GM10266 (cell line): ENCODE results near the gene CLIC3.

ENCODE experiments used
- DNase-seq: peaks from one replicate; pipeline ENCODE4 v3.0.0; 2012; ENCODE audit errors: extremely low spot score
- CTCF ChIP-seq: IDR thresholded peaks from 2 replicates; pipeline ENCODE4 v1.5.1; 2012; ENCODE audit warnings: mild to moderate bottlenecking, low read depth; ENCODE audit not compliant: control insufficient read depth, insufficient read depth; ENCODE audit errors: missing control alignments

CLIC3 gene

GRCh38 chr9:136951541-136952320 is 44.6 kb downstream of the CLIC3 start, which contains the start of gene LCN12:
Gene LCN12 (plus strand): TSS chr9:136952273. CDS start chr9:136952328, 55 bp downstream.
- TF ChIP-seq CTCF = no peak
- DNase-seq = no peak

- no peak for TF ChIP-seq CTCF
- DNase-seq = no peak
These were observed 45.6 kb downstream of the CLIC3 start for GRCh38 chr9:136950656-136951276.

DNA sequence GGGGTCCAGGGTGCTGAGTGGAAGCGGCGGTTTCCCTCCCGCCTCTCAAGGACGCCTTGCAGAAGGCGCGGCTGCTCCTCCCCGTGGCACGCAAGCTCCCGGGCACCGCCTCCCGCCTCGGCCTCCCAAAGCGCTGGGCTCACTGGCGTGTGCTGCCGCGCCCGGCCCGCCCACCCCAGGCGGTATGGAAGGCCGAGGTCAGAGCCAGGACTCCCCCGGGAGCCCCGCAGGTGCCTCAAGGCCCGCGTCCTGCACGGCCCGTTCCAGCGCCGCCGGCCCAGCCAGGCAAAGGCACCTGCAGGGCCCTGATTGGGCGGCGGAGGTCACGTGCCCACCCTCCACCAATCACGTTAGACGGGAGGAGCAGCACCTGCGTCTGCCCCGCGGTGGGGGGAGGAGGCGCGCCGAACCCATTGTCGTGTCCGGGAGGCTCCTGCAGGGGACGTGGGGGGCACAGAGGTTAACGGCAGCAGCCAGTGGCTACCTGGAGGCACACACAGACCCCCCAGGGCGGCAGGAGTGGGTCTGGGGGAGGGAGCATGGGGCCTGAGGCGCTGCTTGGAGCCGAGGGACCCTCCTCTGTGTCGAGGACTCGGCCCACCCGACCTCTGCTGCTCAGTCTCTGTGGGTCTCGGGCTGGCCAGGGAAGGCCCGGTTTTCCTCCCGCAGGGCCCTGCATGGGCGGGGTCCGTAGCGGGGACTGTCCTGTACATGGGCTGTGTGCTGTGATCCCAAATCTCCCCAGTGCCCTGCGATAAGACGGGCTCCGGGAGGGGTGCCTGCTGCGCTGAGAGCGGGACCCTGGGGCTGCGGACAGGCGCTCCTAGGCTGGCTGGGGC is 46.3 kb downstream of the CLIC3 start:
- DNase-seq = peak; percentile 100
- no peak for TF ChIP-seq CTCF

DNA sequence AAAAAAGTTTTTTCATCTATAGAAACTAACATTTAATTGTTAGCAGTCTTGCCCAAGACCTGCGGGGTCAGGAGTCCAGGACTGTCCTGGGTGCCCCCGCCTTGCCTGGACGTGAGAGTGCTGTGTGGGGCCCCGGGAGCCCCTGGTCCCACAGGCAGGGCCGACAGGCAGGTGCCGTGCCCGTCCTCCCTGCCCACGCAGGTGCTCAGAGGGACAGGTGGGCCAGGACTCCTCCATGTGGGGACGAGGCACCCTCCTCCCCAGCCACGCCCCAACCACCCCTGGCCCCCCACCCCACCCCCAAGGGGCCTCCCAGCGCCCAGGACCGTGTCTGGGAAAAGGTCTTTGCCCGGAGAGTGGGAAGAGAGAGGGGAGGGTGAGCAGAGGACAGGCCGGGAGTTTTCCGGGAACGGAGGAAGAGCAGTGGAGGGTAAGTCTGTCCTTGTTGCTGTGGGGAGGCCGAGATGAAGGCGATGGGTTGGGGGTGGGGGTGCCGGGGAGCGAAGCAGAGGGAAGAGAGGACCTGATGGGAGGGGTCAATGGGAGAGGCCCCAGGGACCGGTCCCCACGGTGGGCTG is 47.0 kb downstream of the CLIC3 start:
- DNase-seq = no peak
- TF ChIP-seq CTCF = no peak

DNA sequence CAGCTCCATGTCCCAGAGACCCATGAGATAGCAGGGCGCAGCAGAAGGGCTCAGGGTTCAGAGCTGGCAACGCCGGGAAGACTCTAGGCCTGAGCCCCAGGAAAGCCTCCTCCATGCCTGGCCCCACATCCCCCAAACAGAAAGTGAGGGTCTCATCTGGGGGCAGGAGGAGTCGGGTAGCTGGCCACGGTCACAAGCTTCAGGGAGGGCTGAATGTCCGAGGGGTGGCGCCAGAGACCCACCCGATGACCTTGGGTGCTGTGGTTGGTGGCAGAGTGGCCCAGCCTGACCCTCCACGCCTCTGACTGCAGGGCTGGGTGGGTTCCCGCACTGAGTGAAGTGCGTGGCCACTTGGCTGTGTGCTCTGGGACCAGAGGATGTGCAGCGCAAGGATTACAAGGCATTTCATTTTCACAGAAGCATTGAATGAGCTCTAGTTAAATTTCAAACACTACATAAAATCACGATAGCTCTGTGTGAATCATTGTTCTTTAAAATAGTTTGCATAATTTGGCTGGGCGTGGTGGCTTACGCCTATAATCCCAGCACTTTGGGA is 48.3 kb downstream of the CLIC3 start:
- peak; percentile 64 for DNase-seq
- TF ChIP-seq CTCF = peak; percentile 72

GRCh38 chr9:136947028-136947891 is 49.1 kb downstream of the CLIC3 start:
- no peak for TF ChIP-seq CTCF
- DNase-seq = no peak
